Hematopoietic multipotent progenitor cell treated with erythropoietin and hydrocortisone succinate and interleukin-3 and kit ligand, for 8 days (in vitro differentiated cells): ENCODE measurements around the gene TRPC1.

Source experiments
- DNase-seq: peaks from one replicate; pipeline ENCODE4 v3.0.0-alpha.2; 2015

Gene TRPC1

GRCh38 chr3:142754494-142754893, 30.7 kb downstream of the TRPC1 start:
- no peak for DNase-seq

GRCh38 chr3:142768338-142768737, 44.5 kb downstream of the TRPC1 start:
- DNase-seq: no peak

GRCh38 chr3:142777927-142778326, 54.1 kb downstream of the TRPC1 start:
- DNase-seq: no peak

GRCh38 chr3:142778541-142778940, 54.7 kb downstream of the TRPC1 start:
- no peak for DNase-seq

- DNase-seq: no peak
These were observed 55.8 kb downstream of the TRPC1 start for GRCh38 chr3:142779591-142779990.

GRCh38 chr3:142782616-142783015, 58.8 kb downstream of the TRPC1 start:
- no peak for DNase-seq

- DNase-seq: no peak
These were observed 60.4 kb downstream of the TRPC1 start for GRCh38 chr3:142784228-142784627.

GRCh38 chr3:142785996-142786395, 62.2 kb downstream of the TRPC1 start:
- no peak for DNase-seq

- peak; percentile 7 for DNase-seq
These were observed 63.9 kb downstream of the TRPC1 start for GRCh38 chr3:142787719-142788118.

- no peak for DNase-seq
These were observed 70.7 kb downstream of the TRPC1 start for GRCh38 chr3:142794508-142794907.

GRCh38 chr3:142795332-142795731, 71.5 kb downstream of the TRPC1 start:
- no peak for DNase-seq

- DNase-seq: no peak
These were observed 73.0 kb downstream of the TRPC1 start for GRCh38 chr3:142796823-142797222.

GRCh38 chr3:142801746-142802145, 77.9 kb downstream of the TRPC1 start:
- DNase-seq: no peak

- no peak for DNase-seq
These were observed 79.1 kb downstream of the TRPC1 start for GRCh38 chr3:142802891-142803290.

- DNase-seq: no peak
These were observed 84.5 kb downstream of the TRPC1 start for GRCh38 chr3:142808103-142808917.

- no peak for DNase-seq
These were observed 85.4 kb downstream of the TRPC1 start for GRCh38 chr3:142809259-142809658.

- DNase-seq: no peak
These were observed 92.0 kb downstream of the TRPC1 start for GRCh38 chr3:142815803-142816202.

GRCh38 chr3:142817356-142817755, 93.5 kb downstream of the TRPC1 start:
- no peak for DNase-seq

- no peak for DNase-seq
These were observed 94.1 kb downstream of the TRPC1 start for GRCh38 chr3:142817897-142818296.

- no peak for DNase-seq
These were observed 94.8 kb downstream of the TRPC1 start for GRCh38 chr3:142818651-142819050.

GRCh38 chr3:142819179-142819578, 95.3 kb downstream of the TRPC1 start:
- no peak for DNase-seq

- DNase-seq: peak; percentile 85
These were observed 105.0 kb downstream of the TRPC1 start for GRCh38 chr3:142828703-142829305.

GRCh38 chr3:142837526-142837925, 113.7 kb downstream of the TRPC1 start:
- no peak for DNase-seq

- DNase-seq: no peak
These were observed 116.0 kb downstream of the TRPC1 start for GRCh38 chr3:142839831-142840230.
